HL-60 (cell line): ENCODE data around the gene TMEM222.
A peak's percentile ranks its signal among the peaks of the same experiment; 100 is the strongest.

Source experiments
- DNase-seq, 2 experiments: peaks; one replicate each; pipeline ENCODE4 v3.0.0-alpha.2; 2010 to 2020; ENCODE audit warnings: low read depth in 1 of 2, low spot score in 1 of 2
- H3K27ac ChIP-seq: fragments of 250-450 bp; sonication (Bioruptor Pico); replicated peaks from 2 replicates; pipeline ENCODE4 v1.5.1; 2020; ENCODE audit warnings: mild to moderate bottlenecking, moderate library complexity
- H3K27me3 ChIP-seq: fragments of 250-450 bp; sonication (Bioruptor Pico); 2 replicates; pipeline ENCODE4 v1.5.1; 2021; ENCODE audit warnings: mild to moderate bottlenecking, moderate library complexity; ENCODE audit not compliant: insufficient read depth, poor library complexity, severe bottlenecking
- H3K4me3 ChIP-seq: replicated peaks from 2 replicates; pipeline ENCODE4 v1.5.1; 2011; ENCODE audit warnings: mild to moderate bottlenecking, control low read depth, low read length; ENCODE audit not compliant: insufficient read depth
- CTCF ChIP-seq: IDR thresholded peaks from one replicate; pipeline ENCODE4 v1.5.1; 2011; ENCODE audit warnings: low read length, control low read depth, inconsistent platforms; ENCODE audit not compliant: insufficient read depth
- GABPA ChIP-seq: IDR thresholded peaks from 2 replicates; pipeline ENCODE4 v1.6.1; 2012; ENCODE audit warnings: low read depth
- POLR2AphosphoS5 ChIP-seq: IDR thresholded peaks from 2 replicates; pipeline ENCODE4 v1.6.1; 2012; ENCODE audit warnings: low read depth
- SPI1 ChIP-seq: IDR thresholded peaks from 2 replicates; pipeline ENCODE4 v1.6.1; 2012; ENCODE audit warnings: low read depth, mild to moderate bottlenecking, borderline replicate concordance
- TF ChIP-seq, protein P1 (sequence below): IDR thresholded peaks from 2 replicates; pipeline ENCODE4 v1.6.1; 2012; ENCODE audit warnings: low read depth; ENCODE audit not compliant: insufficient replicate concordance

TMEM222 gene

GRCh38 chr1:27346991-27347624, 25.1 kb downstream of the TMEM222 start:
- H3K27ac ChIP-seq = no peak overlapping the region
- TF ChIP-seq POLR2AphosphoS5 = no peak
- no peak for TF ChIP-seq SPI1
- TF ChIP-seq, protein P1, sequence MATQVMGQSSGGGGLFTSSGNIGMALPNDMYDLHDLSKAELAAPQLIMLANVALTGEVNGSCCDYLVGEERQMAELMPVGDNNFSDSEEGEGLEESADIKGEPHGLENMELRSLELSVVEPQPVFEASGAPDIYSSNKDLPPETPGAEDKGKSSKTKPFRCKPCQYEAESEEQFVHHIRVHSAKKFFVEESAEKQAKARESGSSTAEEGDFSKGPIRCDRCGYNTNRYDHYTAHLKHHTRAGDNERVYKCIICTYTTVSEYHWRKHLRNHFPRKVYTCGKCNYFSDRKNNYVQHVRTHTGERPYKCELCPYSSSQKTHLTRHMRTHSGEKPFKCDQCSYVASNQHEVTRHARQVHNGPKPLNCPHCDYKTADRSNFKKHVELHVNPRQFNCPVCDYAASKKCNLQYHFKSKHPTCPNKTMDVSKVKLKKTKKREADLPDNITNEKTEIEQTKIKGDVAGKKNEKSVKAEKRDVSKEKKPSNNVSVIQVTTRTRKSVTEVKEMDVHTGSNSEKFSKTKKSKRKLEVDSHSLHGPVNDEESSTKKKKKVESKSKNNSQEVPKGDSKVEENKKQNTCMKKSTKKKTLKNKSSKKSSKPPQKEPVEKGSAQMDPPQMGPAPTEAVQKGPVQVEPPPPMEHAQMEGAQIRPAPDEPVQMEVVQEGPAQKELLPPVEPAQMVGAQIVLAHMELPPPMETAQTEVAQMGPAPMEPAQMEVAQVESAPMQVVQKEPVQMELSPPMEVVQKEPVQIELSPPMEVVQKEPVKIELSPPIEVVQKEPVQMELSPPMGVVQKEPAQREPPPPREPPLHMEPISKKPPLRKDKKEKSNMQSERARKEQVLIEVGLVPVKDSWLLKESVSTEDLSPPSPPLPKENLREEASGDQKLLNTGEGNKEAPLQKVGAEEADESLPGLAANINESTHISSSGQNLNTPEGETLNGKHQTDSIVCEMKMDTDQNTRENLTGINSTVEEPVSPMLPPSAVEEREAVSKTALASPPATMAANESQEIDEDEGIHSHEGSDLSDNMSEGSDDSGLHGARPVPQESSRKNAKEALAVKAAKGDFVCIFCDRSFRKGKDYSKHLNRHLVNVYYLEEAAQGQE = no peak
- no peak for TF ChIP-seq GABPA
- no peak for TF ChIP-seq CTCF
- H3K27me3 ChIP-seq = no peaks in the 10 kb centered on the region
- no peak for DNase-seq
- H3K4me3 ChIP-seq = no peak overlapping the region

DNA sequence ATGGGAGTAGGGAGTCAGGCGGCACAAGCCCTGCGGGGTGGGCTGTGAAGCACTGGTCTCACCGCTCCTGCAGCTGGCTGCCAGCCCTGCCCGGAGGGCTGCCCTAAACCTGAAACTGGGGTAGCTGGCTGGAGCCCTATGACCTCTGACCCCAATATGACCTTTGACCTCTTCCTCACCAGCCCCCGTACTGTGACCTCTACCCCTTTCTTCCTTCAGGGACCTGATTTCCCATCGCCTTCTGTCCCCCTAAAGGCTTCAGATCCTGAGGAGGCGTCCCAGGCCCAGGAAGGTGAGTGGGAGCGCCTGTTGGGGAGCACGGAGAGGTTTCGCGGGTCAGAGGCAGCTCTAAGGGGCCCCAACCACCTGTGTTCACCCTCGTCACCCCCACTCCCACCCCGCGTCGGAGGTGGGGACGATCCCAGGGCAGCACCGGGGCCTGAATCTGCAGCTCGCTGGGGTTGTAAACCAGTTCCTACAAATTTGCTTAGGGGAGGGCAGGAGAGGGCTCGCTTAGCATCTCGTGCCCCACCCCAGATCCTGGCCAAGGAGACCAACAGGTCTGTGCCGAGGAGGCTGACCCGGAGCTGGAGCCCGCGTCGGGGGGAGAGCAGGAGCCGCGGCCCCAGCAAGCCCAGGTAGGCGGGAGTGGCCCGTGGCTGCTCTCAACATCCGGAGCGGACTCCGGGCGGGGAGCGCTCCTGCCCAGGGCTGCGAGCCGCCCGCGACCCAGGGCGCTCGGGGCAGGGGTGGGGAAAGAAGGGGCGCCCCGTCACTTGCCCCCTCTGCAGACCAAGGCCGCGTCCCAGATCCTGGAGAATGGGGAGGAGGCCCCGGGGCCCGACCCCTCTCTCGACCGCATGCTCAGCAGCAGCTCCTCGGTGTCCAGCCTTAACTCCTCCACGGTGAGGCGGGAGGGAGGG, 27.2 kb downstream of the TMEM222 start:
- 0 out of 2 replicates have a peak, but pooled peaks have one; percentile 12 for TF ChIP-seq POLR2AphosphoS5
- TF ChIP-seq SPI1 = no peak
- no peak for TF ChIP-seq GABPA
- no peak for DNase-seq
- Histone ChIP-seq H3K4me3 (no peak overlapping the region), H3K27ac (no peak overlapping the region), H3K27me3 (no peaks in the 10 kb centered on the region)

DNA sequence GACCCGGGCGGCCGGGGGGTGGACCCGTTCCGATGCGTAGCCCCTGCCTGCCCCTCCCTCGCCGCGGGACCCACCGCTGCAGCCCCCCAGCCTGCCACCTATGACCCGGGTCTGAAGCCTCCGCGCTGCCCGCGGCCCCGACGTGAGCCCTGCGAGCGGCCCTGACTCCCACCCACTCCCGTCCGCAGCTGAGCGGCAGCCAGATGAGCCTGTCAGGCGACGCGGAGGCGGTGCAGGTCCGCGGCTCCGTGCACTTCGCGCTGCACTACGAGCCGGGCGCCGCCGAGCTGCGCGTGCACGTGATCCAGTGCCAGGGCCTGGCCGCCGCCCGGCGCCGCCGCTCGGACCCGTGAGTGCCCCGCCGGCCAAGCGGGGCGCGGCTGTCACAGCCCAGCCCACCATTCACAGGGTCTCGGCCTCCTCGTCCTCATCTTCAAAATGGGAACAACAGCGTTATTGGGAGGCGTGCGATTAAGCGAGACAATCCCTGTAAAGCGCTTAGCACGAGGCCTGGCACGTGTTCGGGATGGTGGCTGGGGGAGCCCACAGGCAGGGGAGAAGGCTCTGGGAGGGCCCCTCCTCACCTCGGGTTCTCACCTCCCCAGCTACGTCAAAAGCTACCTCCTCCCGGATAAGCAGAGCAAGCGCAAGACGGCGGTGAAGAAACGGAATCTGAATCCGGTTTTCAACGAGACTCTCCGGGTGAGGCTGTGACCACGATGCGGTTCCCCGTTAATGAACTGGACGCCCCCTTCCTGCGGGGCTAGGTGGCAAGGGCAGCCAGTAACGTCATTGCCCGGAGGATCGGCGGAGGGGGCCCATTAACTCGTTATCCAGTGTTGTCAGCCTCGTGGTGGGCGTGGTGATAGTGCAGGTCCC, 28.1 kb downstream of the TMEM222 start:
- DNase-seq = no peak
- Histone ChIP-seq H3K27ac (no peak overlapping the region), H3K4me3 (no peak overlapping the region)

More for the DNA sequence above, 28.1 kb downstream of the TMEM222 start:
- TF ChIP-seq POLR2AphosphoS5 = no peak
- TF ChIP-seq, protein P1 = no peak
- TF ChIP-seq SPI1 = no peak
- no peak for TF ChIP-seq CTCF
- no peak for TF ChIP-seq GABPA
- no peaks in the 10 kb centered on the region for H3K27me3 ChIP-seq
